Adrenal gland (tissue), 5 donors: Measurements from ENCODE around the gene GSK3B.

Source experiments
- POLR2A ChIP-seq, 2 donors: fragments of 450-650 bp; IDR thresholded peaks; one replicate each; pipeline ENCODE4 v1.6.1; 2017; ENCODE audit warnings: antibody characterized with exemption in 2 of 2, mild to moderate bottlenecking in 2 of 2, moderate library complexity in 1 of 2
- TF ChIP-seq, protein P1 (sequence below), 6 experiments: fragments of 450-650 bp in 4 of 6; fragments of 200-600 bp in 2 of 6; sonication (generic) in 1 of 6; IDR thresholded peaks; 1 replicate in 5 of 6; 2 replicates in 1 of 6; pipeline versions ENCODE4 v1.5.1 to v1.8.0; 2016 to 2021; ENCODE audit warnings: antibody characterized with exemption in 6 of 6, mild to moderate bottlenecking in 2 of 6, moderate library complexity in 1 of 6
- donor health status: DM: no; HTN: no; CAD: no.

DNA sequence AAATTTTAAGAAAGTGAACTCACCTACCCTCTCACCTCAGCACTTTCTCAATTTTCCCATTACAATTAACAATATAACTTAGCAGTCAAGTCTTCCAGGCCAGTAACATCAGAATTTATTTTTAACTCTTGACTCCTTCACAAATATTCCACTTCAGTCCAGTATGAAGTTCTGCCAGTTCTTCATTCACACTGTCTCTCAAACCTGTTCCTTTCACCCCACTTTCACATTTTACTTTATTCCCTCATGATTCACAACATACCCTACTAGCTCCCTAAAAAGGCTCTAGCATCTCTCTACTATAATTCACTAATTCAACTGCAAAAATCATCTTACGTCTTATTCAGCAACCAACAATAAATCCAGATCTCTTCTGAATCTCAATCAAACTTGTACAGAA lies 3.8 kb downstream of the GSK3B start:
- no peak for TF ChIP-seq POLR2A (IDR thresholded peaks at IDR 0.05)
- TF ChIP-seq, protein P1, sequence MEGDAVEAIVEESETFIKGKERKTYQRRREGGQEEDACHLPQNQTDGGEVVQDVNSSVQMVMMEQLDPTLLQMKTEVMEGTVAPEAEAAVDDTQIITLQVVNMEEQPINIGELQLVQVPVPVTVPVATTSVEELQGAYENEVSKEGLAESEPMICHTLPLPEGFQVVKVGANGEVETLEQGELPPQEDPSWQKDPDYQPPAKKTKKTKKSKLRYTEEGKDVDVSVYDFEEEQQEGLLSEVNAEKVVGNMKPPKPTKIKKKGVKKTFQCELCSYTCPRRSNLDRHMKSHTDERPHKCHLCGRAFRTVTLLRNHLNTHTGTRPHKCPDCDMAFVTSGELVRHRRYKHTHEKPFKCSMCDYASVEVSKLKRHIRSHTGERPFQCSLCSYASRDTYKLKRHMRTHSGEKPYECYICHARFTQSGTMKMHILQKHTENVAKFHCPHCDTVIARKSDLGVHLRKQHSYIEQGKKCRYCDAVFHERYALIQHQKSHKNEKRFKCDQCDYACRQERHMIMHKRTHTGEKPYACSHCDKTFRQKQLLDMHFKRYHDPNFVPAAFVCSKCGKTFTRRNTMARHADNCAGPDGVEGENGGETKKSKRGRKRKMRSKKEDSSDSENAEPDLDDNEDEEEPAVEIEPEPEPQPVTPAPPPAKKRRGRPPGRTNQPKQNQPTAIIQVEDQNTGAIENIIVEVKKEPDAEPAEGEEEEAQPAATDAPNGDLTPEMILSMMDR (IDR thresholded peaks at IDR 0.05): no peak
